HepG2 (cell line): ENCODE results near the gene NFIL3. TPM values are rescaled to one million over a fixed set of nuclear protein-coding genes. Genes with fewer than 3 reads are reported as not detected.

Experiments
- CHD4 ChIP-seq: fragments of 200-600 bp; sonication (generic); IDR thresholded peaks from 2 replicates; pipeline ENCODE4 v1.7.0; 2017; ENCODE audit warnings: mild to moderate bottlenecking, low read length, borderline replicate concordance
- HNRNPUL1 ChIP-seq: fragments of 200-400 bp; formaldehyde crosslinking; IDR thresholded peaks from 2 replicates; pipeline ENCODE4 v1.6.1; 2017; ENCODE audit warnings: low read depth, mild to moderate bottlenecking, low read length, moderate library complexity
- LCORL ChIP-seq, 2 experiments: fragments of 450-650 bp in 1 of 2; sonication (generic) in 1 of 2; formaldehyde crosslinking in 1 of 2; IDR thresholded peaks; 2 replicates each; pipeline versions ENCODE4 v1.5.0 to v1.6.1; 2017 to 2020; ENCODE audit warnings: antibody characterized with exemption in 1 of 2, missing genetic modification reagents in 1 of 2
- NFE2 ChIP-seq: sonication (generic); formaldehyde crosslinking; IDR thresholded peaks from 2 replicates; pipeline ENCODE4 v1.4.0; 2020; ENCODE audit warnings: missing genetic modification reagents
- NFRKB ChIP-seq: fragments of 450-650 bp; IDR thresholded peaks from 2 replicates; pipeline ENCODE4 v1.6.1; 2017
- NONO ChIP-seq, 2 experiments: fragments of 450-650 bp in 1 of 2; sonication (generic) in 1 of 2; formaldehyde crosslinking in 1 of 2; IDR thresholded peaks in 1 of 2; conservative IDR thresholded peaks in 1 of 2; 2 replicates each; pipeline versions ENCODE4 v1.6.1 to v1.8.0; 2017 to 2022; ENCODE audit warnings: mild to moderate bottlenecking in 1 of 2, missing genetic modification reagents in 1 of 2, moderate library complexity in 1 of 2
- NRL ChIP-seq: sonication (generic); formaldehyde crosslinking; IDR thresholded peaks from 2 replicates; pipeline ENCODE4 v1.5.0; 2020; ENCODE audit warnings: missing genetic modification reagents, mild to moderate bottlenecking, moderate library complexity, borderline replicate concordance
- SP5 ChIP-seq: IDR thresholded peaks from 2 replicates; pipeline ENCODE4 v1.6.1; 2016; ENCODE audit warnings: low read depth, borderline replicate concordance
- SRY ChIP-seq: sonication (generic); formaldehyde crosslinking; IDR thresholded peaks from 2 replicates; pipeline ENCODE4 v1.8.0; 2022; ENCODE audit warnings: mild to moderate bottlenecking, missing genetic modification reagents
- ZNF678 ChIP-seq: sonication (generic); formaldehyde crosslinking; IDR thresholded peaks from 2 replicates; pipeline ENCODE4 v1.4.0; 2020; ENCODE audit warnings: mild to moderate bottlenecking, missing genetic modification reagents
- ZNF724P ChIP-seq: sonication (generic); formaldehyde crosslinking; IDR thresholded peaks from 2 replicates; pipeline ENCODE4 v1.8.0; 2022; ENCODE audit warnings: missing genetic modification reagents, borderline replicate concordance
- polyA plus RNA-seq, 8 experiments: library from polyadenylated mRNA; depleted of rRNA in 3 of 8; stranded (reverse) in 7 of 8; unstranded in 1 of 8; fragments of >200 nt; fragmentation: Illumina TruSeq in 4 of 8; extraction: Trizol in 4 of 8; gene quantifications; 2 replicates each; pipeline versions ENCODE4 v1.2.1 to v1.2.3, GENCODE V29; 2011 to 2016; ENCODE audit warnings: low read depth in 4 of 8, missing spikeins in 1 of 8, mixed read lengths in 1 of 8; ENCODE audit not compliant: insufficient read depth in 1 of 8
- total RNA-seq, 5 experiments: library from RNA; depleted of rRNA; stranded (reverse); fragments of >200 nt; fragmentation: Illumina TruSeq; extraction: Trizol; gene quantifications; 2 replicates each; pipeline ENCODE4 v1.2.3, GENCODE V29; 2016; ENCODE audit warnings: low read depth in 1 of 5
- TF ChIP-seq, protein P1 (sequence below): sonication (generic); formaldehyde crosslinking; IDR thresholded peaks from 2 replicates; pipeline ENCODE4 v1.5.1; 2020; ENCODE audit warnings: mild to moderate bottlenecking, missing genetic modification reagents
- TF ChIP-seq, protein P2 (sequence below): sonication (generic); formaldehyde crosslinking; IDR thresholded peaks from 2 replicates; pipeline ENCODE4 v1.4.0; 2020; ENCODE audit warnings: missing genetic modification reagents
- TF ChIP-seq, protein P3 (sequence below): conservative IDR thresholded peaks from 2 replicates; pipeline ENCODE4 v1.6.1; 2018; ENCODE audit warnings: missing genetic modification reagents
- TF ChIP-seq, protein P4 (sequence below): sonication (generic); formaldehyde crosslinking; IDR thresholded peaks from 2 replicates; pipeline ENCODE4 v1.4.0; 2020; ENCODE audit warnings: missing genetic modification reagents
- TF ChIP-seq, protein P5 (sequence below): IDR thresholded peaks from 2 replicates; pipeline ENCODE4 v1.6.1; 2016; ENCODE audit warnings: low read depth, missing genetic modification reagents, missing compliant biosample characterization

NFIL3 gene
- total and polyA plus RNA-seq, 2 of the 13 experiments (the other 11 are each of a cell fraction or from before 2014, with no cell fraction given): 46.6 to 54.2 TPM

DNA sequence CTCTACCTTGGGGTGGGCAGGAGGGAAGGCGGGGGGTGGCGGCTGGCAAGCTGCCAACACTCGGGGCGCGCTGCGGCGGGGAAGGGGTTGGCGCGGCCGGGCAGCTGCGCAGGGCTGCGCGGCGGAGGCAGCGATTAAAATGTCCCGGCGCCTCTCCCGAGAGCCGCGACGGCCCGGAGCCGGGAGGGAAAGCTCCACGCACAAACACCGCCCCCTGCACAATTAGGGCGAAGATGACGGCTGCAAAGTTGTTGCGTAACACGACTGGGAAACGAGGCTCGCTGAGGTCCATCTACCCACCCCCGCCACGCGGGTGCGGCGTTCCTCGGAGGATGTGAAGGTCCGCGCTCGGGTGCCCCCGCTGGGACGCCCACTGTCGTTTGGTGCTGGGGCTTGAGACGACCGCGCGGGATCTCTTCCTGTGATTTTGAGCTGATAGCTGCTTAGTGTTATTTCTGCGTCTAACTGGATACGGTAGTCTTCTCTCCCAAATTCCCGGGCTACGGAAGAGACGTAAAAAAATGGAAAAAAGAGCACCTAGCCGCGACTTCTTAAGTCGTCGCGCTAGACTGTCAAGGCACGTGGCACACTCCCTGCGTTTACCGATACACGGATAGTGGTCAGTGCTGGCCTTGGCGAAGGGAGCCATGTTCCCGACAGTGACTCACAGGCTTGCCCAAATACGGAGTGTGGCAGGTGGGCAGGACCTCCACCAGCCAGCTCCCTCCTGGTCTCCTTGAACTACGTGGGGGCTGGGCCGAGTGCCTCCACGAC lies 958 bp upstream of the NFIL3 start (continued):
- no peak for TF ChIP-seq NFE2
- TF ChIP-seq, protein P1, sequence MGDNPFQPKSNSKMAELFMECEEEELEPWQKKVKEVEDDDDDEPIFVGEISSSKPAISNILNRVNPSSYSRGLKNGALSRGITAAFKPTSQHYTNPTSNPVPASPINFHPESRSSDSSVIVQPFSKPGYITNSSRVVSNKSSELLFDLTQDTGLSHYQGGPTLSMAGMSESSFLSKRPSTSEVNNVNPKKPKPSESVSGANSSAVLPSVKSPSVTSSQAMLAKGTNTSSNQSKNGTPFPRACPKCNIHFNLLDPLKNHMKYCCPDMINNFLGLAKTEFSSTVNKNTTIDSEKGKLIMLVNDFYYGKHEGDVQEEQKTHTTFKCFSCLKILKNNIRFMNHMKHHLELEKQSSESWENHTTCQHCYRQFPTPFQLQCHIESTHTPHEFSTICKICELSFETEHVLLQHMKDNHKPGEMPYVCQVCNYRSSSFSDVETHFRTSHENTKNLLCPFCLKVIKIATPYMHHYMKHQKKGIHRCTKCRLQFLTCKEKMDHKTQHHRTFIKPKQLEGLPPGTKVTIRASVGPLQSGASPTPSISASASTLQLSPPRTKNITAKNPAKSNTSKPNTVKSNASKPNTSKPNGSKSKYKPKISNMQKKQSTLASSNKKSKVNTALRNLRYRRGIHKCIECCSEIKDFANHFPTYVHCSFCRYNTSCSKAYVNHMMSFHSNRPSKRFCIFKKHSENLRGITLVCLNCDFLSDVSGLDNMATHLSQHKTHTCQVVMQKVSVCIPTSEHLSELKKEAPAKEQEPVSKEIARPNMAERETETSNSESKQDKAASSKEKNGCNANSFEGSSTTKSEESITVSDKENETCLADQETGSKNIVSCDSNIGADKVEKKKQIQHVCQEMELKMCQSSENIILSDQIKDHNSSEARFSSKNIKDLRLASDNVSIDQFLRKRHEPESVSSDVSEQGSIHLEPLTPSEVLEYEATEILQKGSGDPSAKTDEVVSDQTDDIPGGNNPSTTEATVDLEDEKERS (CRISPR knock-in tag): peak; percentile 64
- TF ChIP-seq, protein P2, sequence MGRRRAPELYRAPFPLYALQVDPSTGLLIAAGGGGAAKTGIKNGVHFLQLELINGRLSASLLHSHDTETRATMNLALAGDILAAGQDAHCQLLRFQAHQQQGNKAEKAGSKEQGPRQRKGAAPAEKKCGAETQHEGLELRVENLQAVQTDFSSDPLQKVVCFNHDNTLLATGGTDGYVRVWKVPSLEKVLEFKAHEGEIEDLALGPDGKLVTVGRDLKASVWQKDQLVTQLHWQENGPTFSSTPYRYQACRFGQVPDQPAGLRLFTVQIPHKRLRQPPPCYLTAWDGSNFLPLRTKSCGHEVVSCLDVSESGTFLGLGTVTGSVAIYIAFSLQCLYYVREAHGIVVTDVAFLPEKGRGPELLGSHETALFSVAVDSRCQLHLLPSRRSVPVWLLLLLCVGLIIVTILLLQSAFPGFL (CRISPR knock-in tag): no peak
- no peak; the same call in 1 of the 2 replicates for TF ChIP-seq NRL
- peak; percentile 72 for TF ChIP-seq LCORL (IDR thresholded peaks at IDR 0.05)
- TF ChIP-seq LCORL (CRISPR knock-in tag; IDR thresholded peaks at IDR 0.05): no peak; the same call in 1 of the 2 replicates
- 0 out of 2 replicates have a peak, but pooled peaks have one; percentile 46 for TF ChIP-seq SP5 (CRISPR knock-in tag)
- no peak for TF ChIP-seq NONO (IDR thresholded peaks at IDR 0.05)
- TF ChIP-seq NONO (CRISPR knock-in tag; conservative IDR thresholded peaks at IDR 0.05): no peak; the same call in 1 of the 2 replicates
- no peak for TF ChIP-seq HNRNPUL1
- no peak for TF ChIP-seq ZNF678
- TF ChIP-seq, protein P3, sequence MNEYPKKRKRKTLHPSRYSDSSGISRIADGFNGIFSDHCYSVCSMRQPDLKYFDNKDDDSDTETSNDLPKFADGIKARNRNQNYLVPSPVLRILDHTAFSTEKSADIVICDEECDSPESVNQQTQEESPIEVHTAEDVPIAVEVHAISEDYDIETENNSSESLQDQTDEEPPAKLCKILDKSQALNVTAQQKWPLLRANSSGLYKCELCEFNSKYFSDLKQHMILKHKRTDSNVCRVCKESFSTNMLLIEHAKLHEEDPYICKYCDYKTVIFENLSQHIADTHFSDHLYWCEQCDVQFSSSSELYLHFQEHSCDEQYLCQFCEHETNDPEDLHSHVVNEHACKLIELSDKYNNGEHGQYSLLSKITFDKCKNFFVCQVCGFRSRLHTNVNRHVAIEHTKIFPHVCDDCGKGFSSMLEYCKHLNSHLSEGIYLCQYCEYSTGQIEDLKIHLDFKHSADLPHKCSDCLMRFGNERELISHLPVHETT: no peak
- TF ChIP-seq, protein P4, sequence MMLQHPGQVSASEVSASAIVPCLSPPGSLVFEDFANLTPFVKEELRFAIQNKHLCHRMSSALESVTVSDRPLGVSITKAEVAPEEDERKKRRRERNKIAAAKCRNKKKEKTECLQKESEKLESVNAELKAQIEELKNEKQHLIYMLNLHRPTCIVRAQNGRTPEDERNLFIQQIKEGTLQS (CRISPR knock-in tag): peak; percentile 16
- TF ChIP-seq, protein P5, sequence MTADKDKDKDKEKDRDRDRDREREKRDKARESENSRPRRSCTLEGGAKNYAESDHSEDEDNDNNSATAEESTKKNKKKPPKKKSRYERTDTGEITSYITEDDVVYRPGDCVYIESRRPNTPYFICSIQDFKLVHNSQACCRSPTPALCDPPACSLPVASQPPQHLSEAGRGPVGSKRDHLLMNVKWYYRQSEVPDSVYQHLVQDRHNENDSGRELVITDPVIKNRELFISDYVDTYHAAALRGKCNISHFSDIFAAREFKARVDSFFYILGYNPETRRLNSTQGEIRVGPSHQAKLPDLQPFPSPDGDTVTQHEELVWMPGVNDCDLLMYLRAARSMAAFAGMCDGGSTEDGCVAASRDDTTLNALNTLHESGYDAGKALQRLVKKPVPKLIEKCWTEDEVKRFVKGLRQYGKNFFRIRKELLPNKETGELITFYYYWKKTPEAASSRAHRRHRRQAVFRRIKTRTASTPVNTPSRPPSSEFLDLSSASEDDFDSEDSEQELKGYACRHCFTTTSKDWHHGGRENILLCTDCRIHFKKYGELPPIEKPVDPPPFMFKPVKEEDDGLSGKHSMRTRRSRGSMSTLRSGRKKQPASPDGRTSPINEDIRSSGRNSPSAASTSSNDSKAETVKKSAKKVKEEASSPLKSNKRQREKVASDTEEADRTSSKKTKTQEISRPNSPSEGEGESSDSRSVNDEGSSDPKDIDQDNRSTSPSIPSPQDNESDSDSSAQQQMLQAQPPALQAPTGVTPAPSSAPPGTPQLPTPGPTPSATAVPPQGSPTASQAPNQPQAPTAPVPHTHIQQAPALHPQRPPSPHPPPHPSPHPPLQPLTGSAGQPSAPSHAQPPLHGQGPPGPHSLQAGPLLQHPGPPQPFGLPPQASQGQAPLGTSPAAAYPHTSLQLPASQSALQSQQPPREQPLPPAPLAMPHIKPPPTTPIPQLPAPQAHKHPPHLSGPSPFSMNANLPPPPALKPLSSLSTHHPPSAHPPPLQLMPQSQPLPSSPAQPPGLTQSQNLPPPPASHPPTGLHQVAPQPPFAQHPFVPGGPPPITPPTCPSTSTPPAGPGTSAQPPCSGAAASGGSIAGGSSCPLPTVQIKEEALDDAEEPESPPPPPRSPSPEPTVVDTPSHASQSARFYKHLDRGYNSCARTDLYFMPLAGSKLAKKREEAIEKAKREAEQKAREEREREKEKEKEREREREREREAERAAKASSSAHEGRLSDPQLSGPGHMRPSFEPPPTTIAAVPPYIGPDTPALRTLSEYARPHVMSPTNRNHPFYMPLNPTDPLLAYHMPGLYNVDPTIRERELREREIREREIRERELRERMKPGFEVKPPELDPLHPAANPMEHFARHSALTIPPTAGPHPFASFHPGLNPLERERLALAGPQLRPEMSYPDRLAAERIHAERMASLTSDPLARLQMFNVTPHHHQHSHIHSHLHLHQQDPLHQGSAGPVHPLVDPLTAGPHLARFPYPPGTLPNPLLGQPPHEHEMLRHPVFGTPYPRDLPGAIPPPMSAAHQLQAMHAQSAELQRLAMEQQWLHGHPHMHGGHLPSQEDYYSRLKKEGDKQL: no peak; the same call in 1 of the 2 replicates
- no peak for TF ChIP-seq NFRKB
- TF ChIP-seq CHD4: no peak
- TF ChIP-seq ZNF724P: no peak; the same call in 1 of the 2 replicates
- peak; percentile 63; the same call in 1 of the 2 replicates for TF ChIP-seq SRY (CRISPR knock-in tag)
